HG02623 (cell line): Measurements from ENCODE around the gene EVL.

Experiments
- ATAC-seq: cut with Tn5 transposase; IDR thresholded peaks from one replicate; pipeline ENCODE4 v1.9.1; 2021; ENCODE audit warnings: moderate library complexity; ENCODE audit not compliant: unreplicated experiment

Gene EVL

DNA sequence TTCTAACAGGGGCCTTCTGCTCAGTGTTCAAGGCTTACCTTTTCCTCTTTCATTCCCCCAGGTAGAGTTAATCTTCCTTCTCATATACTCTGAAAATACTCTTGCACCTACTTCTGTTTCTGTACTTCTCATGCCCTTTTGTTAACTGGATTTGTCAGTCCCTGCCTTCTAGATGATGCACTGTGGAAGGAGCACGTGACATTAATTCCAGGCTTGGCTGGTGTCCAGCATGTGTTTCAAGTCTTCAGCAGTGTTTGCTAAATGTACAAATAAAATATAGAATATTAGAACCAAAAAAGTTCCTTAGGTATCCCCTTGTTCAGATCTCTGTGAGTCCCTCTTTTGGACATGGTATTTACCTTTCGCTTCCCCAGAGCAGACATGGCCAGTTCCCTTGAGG lies 27.9 kb upstream of the EVL start:
- no peak for ATAC-seq

DNA sequence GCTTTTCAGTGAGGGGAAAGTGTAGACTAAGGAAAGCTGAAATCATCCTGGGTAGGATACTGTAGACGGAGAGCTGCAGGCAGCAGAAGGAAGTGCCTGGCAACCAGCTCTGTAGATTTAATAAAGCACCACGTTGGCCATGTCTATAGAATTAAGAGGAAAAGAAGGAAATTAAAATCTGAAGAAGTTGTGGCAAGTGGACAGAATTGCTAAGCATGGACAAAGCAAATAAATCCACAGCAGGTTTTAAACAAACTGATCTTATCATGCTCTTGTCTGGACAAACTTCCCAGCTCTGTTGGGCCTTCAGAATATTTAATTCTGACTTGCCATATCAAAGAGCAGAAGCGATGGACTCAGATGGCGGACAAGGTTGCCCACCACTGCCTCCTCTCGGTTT lies 27.2 kb upstream of the EVL start:
- no peak for ATAC-seq

DNA sequence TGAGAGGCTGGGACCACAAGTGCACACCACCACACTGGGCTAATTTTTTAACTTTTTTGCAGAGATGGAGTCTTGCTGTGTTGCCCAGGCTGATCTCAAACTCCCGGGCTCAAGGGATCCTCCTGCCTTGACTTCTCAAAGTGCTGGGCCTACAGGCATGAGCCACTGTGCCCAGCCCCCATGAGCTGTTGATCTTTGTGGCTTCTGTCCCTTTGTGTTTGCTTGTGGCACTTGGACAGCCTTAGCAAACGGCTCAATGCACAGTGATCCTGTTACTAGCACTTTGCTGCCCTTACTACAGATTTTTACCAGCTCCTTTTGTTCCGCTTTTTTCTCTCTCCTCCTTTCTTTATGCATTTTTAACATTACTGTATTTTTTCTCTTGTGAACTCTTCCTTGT lies 25.3 kb upstream of the EVL start:
- ATAC-seq: no peak

DNA sequence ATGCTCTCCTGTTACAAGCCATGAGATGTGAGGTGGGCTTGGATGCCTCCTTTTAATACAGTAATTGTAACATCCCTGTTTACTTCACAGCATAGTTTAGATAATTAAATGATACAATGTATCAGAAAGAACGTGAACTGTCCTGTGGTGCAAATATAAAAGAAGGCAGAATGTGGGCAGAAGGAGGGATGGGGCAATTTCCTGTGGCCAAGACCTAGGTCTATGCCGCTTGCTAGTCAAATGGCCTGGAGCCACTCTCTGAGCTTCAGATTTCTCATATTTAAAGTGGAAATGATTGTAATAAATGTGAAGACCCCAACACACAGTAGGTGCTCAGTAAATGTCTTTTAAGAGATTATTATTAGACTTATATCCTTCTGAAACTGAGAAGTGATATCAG lies 24.0 kb upstream of the EVL start:
- ATAC-seq: no peak

DNA sequence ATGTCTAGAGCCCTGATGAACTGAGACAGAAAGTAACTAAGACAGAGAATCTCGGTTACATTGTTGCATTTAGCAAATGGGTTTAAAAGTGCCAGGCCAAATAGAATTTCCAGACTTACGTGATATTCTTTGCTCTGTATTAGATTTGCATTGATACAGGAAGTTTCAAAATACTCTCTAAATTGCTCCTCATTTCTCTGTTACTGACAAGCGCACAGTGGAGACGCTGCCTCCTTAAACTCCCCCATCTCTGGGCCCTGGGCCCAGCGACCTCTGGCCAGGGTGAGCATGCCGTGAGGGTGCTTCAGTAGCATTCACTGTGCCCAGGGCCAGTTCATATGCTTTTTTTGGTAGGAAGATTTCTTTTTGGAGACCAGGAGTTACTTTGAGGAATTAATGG lies 22.9 kb upstream of the EVL start:
- no peak for ATAC-seq

DNA sequence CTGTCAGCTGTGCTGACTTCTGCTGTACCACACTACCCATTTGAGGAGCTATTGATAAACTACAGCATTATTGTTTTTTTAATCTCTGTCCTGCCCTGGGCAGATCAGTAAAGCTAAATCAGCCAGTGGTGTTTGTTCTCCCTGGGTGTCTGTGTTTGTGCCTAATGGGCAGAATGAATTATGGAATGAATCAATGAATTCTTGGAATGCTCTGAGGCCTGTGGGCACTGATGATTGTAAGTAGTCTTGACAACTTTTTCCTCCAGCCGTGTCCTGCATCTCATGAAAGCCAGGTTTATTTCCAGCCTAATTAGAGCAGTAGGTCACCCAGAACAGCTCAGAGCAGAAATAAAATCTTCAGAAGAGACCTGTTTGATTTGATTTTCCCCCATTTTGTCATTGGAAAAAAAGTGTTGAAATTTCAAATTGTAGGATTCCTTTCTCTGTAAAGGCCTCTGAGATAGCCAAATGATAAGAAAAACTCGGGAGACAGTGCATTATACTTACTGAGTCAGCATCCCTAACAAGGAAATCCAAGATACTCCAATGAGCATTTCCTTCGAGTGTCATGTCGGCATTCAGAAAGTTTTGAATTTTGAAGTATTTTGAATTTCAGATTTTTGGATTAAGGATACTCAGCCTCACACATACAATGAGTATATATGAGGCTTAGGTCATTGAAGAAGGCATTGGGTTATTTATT lies 19.4 kb upstream of the EVL start:
- ATAC-seq: no peak

DNA sequence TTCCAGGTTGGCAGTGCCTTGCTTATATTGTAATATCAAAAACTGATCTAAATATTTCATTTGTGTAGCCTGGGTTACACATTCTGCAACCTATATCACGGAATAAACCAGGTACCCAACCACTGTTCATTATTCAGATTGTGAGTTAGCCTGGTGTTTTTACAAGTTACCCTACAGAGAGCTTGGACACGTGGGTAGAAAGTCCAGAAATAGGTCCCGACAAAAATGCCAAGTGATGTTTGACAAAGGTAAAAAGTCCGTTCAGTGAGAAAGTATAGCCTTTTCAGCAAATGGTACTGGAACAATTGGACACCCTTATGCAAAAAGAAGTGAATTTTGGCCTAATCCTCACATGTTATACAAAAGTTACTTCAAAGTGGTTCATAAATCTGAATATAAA lies 17.6 kb upstream of the EVL start:
- no peak for ATAC-seq

DNA sequence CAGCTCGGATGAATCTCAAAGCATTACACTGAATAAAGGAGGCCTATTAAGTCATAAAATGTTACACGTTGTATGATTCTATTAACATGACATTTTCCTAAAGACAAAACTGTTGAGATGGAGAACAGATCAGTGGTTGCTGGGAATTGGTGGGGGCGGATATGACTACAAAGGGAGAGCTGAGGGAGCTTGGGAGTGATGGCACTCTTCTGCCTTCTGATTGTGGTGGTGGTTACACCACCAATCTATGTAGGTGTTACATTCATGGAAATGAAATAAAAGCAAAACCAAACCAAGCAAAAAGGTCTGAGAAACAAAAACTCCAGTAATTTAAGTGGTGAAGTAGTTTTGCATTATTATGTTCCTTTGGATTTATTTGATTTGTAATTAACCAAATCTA lies 16.4 kb upstream of the EVL start:
- no peak for ATAC-seq

DNA sequence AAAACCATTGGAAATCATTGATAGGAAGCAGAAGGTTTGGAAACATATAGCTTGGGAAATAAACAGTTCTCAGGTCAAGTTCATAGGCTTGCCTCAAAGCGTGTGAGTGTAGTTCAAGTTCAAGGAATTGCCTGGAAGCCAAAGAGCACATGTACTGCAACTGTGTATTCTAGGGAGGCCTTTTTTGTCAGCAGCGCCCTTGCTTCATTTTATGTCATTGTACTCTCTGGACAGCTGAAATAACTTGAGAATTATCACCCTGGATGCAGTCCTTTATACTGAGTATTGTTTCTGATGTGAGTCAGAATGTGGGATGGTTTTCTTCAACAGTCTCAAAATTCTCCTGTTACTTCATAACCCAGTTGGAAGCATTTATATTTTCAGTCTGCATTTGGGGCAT lies 16.0 kb upstream of the EVL start:
- ATAC-seq: no peak

DNA sequence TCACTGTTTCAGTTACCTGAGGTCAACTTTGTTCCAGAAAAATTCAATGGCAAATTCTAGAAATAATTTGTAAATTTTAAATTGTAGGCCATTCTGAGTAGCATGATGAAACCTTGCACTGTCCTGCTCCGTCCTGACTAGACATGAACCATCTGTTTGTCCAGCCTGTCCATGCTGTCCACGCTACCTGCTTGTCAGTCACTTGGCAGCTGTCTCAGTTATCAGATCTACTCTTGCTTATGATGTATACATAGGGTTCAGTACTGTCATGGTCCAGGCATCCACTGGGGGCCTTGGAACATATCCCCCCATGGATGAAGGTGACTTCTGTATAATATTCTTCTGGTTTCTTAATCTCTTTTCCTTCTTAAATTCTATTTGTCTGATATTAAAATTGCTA lies 14.1 kb upstream of the EVL start:
- ATAC-seq: no peak

DNA sequence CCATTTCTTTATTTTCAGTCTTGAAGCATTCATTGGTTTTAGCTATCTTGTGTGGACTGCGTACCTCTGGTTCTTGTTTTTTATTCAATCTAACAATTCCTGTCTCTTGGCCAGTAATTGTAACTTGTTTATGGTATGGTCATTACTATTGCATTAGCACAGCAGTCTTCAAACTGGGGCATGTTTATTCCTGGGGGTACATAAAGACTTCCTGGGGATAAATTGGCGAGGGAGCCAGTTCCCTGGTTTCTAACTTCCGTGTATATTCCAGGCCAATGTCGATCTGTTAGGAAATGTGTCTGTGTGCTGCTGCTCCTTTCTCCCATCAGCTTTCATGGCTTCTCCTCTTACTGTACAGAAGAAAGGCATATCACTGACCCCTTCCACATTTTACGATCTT lies 13.7 kb upstream of the EVL start:
- ATAC-seq: no peak

DNA sequence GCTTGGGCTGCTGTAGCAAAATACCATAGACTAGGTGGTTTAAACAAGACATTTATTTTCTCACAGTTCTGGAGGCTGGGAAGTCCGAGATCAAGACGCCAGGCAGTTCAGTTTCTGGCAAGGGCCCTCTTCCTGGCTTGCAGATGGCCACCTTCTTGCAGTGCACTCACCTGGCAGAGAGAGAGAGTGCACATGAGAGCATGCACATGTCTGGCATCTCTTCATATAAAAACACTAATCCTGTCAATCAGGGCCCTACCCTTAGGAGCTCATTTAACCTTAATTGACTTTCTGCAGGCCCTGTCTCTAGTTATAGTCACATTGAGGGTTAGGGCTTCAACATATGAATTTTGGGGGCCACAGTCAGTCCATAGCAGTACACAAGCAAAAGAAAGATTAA lies 12.4 kb upstream of the EVL start:
- ATAC-seq: no peak

DNA sequence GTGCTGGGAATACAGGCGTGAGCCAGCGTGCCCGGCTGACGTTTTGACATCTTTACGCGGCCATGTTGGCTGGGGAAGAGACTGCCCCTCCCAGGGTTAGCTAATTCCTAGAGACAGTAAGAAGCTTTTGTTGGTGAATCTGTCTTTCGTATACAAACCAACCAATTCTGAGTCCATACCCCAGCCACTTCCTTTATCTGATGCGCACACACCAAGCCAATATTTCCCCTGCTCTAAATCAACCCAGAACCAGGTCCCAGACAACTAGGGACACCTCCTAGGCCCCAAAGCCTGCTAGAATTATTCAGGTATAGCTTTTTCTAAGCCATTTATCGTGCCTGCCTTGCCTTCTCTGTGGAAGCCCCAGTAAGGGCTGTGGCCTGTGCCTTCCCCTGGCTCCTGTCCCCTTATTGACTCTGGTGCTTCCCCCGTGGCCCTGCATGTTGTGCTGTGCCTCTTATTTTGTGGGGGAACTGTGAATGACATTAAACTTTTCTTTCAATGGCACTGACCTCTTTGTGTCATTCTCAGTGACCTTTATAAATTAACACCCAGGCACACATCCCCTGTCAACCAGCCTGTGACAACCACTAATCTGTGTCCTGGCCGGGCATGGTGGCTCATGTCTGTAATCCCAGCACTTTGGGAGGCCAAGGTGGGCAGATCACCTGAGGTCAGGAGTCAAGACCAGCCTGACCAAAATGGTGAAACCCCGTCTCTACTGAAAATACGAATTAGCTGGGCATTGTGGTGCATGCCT lies 10.7 kb upstream of the EVL start:
- ATAC-seq: no peak

DNA sequence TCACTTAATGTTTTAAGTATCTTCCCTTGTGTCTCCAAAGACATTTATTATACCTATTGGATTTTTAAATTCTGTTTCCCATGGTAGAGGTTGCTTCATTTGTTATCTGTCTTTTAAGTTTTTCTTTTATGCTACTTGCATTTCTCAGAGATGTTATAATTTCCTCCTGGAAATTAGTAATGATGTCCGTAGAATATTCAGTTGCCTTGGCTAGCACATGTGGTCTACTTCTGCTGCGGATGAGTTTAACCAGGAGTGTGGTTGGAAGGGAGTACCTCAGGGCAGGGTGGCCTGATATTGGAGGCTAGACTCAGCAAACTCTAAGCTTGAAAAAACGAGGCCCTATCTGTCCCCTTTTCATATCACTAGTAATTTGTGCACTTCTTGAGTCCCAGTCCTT lies 8.8 kb upstream of the EVL start:
- ATAC-seq: no peak

DNA sequence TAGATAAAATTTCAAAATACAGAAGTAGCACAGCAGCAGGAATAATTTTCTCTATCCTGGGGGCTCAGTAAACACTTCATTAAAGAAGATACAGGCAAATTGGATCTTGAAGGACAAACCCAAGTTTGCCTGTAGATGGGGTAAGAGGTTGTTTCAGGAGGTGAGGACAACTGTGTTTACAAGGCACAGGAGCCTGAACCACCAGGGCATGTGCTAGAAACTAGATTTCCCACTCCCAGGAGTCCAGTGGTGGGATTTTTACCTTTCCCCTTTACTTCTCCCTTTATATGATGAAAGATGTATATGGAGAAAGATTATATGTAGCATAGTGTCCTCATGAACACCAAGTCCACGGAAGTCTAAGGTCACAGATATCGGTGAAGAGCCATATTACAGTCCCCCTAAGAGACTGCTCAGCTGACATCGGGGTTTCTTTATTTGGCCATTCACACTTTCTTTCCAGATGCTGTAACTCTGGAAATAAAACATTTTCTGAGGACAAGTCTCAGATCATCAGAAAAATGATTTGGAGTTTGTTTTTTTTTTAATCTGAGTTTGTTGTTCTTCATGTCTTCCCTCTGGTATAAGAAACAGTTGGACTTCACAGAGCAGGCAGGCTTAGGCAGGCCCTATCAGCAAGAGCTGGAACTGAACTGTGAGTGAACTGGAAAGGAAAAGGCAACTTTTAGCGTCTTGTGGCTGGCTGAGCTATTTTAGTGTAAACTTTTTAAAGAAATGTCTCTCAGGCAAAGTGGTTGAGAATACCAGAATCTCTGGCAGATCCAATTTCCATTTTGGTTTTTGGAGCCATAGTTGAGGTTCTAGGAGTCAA lies 8.0 kb upstream of the EVL start:
- ATAC-seq: peak; percentile 55

DNA sequence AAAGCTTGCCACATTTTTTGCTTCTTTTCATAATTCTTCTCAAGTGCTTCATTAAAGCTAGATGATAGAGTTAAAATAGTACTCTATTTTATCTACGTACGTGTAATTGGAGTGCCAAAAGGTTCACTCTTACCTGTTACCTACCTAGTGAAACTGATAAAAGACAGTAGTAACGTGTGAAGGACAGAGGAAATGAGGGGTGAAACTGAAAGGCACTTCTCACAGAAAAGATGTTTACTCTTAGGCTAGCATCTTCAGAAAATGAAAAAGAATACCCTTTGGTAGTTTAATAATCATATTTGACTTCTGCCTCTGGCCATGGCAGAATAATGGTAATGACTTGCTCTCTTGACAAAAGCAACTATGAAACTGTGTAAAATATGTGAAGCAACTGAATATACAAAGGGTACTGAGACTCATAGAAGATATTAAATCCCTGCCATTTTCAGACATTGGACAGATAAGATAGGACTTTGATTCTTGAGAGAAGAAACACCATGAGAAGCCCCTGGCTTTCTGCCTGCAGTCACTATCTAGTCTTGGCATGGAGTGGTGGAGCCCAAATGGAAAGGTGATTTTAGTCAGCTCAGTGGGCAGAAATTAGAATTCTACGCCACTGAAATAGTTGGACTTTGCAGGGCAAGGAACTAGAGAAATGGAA lies 6.3 kb upstream of the EVL start:
- ATAC-seq: peak; percentile 71

DNA sequence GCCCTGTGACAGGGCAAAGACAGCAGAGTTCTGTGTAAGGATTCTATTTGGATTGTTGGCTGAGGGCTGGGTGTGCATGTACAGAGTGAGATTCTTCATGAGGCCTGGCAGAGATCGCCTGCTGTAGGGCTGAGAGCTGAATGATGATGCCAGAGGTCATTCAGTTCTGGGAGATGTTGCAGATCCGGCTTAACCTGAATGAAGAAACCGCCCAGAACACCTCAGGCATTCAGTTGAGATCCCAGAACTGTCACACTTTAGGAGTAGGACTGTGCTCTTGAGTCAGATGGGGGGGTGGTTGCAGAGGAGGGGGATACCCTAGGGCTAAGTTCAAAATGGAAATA lies 5.8 kb upstream of the EVL start:
- no peak for ATAC-seq

DNA sequence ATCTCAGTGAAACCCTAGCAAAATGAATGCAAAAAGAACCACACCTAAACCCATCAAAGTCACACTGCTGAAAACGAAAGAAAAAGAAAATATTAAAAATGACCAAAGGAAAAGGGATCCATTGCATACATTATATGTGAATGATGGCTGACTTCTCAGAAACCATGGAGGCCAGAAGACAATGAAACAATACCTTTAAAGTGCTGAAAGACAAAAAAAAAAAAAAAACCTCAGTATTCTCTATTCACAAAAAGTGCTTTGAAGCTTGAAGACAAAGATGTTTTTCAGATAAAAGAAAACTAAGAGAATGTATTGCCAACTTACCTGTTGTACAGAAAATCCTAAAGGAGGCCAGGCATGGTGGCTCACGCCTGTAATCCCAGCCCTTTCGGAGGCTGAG lies 4.5 kb upstream of the EVL start:
- no peak for ATAC-seq

DNA sequence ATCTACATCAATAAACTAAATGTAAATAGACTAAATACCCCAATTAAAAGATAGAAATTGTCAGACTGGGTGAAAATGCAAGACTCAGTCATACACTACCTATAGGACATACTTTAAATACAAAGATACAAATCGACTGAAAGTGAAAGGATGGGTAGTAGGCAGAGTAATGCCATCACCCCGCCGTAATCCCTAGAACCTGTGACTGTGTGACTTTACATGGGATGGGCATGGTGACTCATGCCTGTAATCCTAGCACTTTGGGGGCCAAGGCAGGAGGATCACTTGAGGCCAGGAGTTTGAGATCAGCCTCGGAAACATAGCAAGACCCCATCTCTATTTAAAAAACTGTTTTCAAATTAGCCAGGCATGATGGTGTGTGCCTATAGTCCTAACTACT lies 2.6 kb upstream of the EVL start:
- ATAC-seq: no peak

DNA sequence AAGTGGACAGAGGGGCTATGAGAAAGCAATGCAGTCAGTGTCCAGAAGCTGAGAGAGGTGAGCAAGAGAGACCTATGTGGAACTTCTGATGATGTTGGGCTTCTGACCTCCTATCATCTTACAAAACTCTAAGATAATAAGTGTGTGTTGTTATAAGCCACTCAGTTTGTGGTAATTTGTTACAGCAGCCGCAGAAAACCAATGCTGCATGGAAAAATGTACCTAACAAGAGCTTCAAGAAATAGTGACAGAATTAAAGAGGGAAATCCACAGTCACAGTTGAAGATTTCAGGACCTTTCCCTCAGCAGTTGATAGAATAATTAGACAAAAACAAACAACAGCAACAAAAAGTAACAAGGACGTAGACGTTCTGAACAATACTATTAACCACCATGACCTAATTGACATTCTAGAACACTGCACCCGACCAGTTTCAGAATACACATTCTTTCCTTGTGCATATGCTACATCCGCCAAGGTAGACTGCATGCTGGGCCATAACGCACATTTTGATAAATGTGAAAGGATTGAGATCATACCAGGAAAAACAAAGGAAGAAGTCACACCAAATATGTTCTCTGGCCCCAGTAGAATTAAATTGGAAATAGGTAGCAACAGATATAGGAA lies 1.8 kb upstream of the EVL start:
- no peak for ATAC-seq
